Stimulated activated effector memory CD8-positive, alpha-beta T cell treated with anti-CD3 and anti-CD28 coated beads, Interleukin-12 subunit alpha, Interleukin-12 subunit beta, amount 100 ng/mL, for 72 hours (primary cell): ENCODE data around the gene LRRC37A.
A peak's percentile ranks its signal among the peaks of the same experiment; 100 is the strongest.
"Not testable (repeated sequence)": the region's sequence is repeated elsewhere in the genome, so short reads cannot be mapped to it uniquely, and the experiment has no call there.

Source experiments
- ATAC-seq: fragments of 150-1000 bp; cut with Tn5 transposase; 2 replicates; pipeline ENCODE4 v1.10.0; 2021
- DNase-seq, 2 donors: peaks; one replicate each; pipeline ENCODE4 v3.0.0; 2021 to 2022; ENCODE audit warnings: low spot score in 2 of 2
- H3K27ac Mint-ChIP-seq: one replicate; pipeline ENCODE4 v1.8.0; 2022; ENCODE audit warnings: mild to moderate bottlenecking, mixed read lengths
- H3K36me3 Mint-ChIP-seq: one replicate; pipeline ENCODE4 v1.8.0; 2022; ENCODE audit warnings: mild to moderate bottlenecking, mixed read lengths
- H3K4me1 Mint-ChIP-seq: one replicate; pipeline ENCODE4 v1.8.0; 2022; ENCODE audit warnings: mixed read lengths
- H3K4me3 Mint-ChIP-seq: one replicate; pipeline ENCODE4 v1.8.0; 2022; ENCODE audit warnings: mild to moderate bottlenecking, mixed read lengths
- H3K9me3 Mint-ChIP-seq: one replicate; pipeline ENCODE4 v1.8.0; 2022; ENCODE audit warnings: mixed read lengths

LRRC37A gene

GRCh38 chr17:46294831-46295230 is at the start of gene LRRC37A:
Gene LRRC37A (plus strand): TSS chr17:46295131. CDS start chr17:46295134, 3 bp downstream.
- H3K27ac Mint-ChIP-seq, H3K9me3 Mint-ChIP-seq, H3K4me3 Mint-ChIP-seq, ATAC-seq, H3K36me3 Mint-ChIP-seq, DNase-seq, H3K4me1 Mint-ChIP-seq: not testable (repeated sequence)

GRCh38 chr17:46249153-46249552 is 45.8 kb upstream of the LRRC37A start:
- H3K4me1 Mint-ChIP-seq, DNase-seq, H3K9me3 Mint-ChIP-seq, ATAC-seq, H3K4me3 Mint-ChIP-seq, H3K27ac Mint-ChIP-seq: not testable (repeated sequence)
- peaks cover 27% of the 10 kb centered on the region for H3K36me3 Mint-ChIP-seq

DNA sequence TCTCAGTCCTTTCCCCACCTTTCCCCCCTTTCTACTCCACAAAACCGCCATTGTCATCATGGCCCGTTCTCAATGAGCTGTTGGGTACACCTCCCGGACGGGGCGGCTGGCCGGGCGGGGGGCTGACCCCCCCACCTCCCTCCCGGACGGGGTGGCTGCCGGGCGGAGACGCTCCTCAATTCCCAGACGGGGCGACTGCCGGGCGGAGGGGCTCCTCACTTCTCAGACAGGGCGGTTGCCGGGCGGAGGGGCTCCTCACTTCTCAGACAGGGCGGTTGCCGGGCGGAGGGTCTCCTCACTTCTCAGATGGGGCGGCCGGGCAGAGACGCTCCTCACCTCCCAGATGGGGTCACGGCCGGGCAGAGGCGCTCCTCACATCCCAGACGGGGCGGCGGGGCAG is 42.1 kb upstream of the LRRC37A start:
- not testable (repeated sequence) for H3K9me3 Mint-ChIP-seq, H3K4me3 Mint-ChIP-seq, DNase-seq, ATAC-seq, H3K4me1 Mint-ChIP-seq, H3K27ac Mint-ChIP-seq
- H3K36me3 Mint-ChIP-seq, result peaks cover 21% of the 10 kb centered on the region

DNA sequence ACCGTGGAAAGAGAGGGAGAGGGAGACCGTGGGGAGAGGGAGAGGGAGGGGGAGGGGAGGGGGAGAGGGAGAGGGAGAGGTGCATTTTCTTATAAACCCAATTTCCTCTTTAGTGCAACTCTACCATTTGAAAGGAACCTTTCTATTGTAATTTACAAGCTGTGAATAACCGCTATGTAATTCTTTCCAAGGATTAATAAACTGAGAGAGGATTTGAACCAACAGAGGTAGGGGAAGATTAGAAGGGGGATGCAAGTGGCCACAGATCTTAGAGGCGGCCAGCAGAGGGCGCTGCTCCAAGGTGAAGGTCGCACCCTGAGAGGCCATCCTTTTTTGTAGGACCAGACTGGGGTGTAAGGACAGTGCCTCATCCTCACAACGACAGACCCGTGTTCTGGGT is 41.2 kb upstream of the LRRC37A start:
- not testable (repeated sequence) for H3K4me1 Mint-ChIP-seq, H3K9me3 Mint-ChIP-seq, H3K4me3 Mint-ChIP-seq, H3K27ac Mint-ChIP-seq
- ATAC-seq, result peak; percentile 96
- peaks cover 14% of the 10 kb centered on the region for H3K36me3 Mint-ChIP-seq
- DNase-seq, result peak; percentile 82 to 94

- DNase-seq, H3K4me3 Mint-ChIP-seq, ATAC-seq, H3K4me1 Mint-ChIP-seq, H3K9me3 Mint-ChIP-seq, H3K27ac Mint-ChIP-seq: not testable (repeated sequence)
- peaks cover 12% of the 10 kb centered on the region for H3K36me3 Mint-ChIP-seq
Measured at GRCh38 chr17:46254215-46254614, 40.7 kb upstream of the LRRC37A start.

GRCh38 chr17:46256369-46256768 is 38.6 kb upstream of the LRRC37A start:
- not testable (repeated sequence) for H3K36me3 Mint-ChIP-seq, DNase-seq, H3K27ac Mint-ChIP-seq, H3K4me3 Mint-ChIP-seq, H3K9me3 Mint-ChIP-seq
- ATAC-seq, result peak; percentile 66
- H3K4me1 Mint-ChIP-seq, result peaks cover 11% of the 10 kb centered on the region

DNA sequence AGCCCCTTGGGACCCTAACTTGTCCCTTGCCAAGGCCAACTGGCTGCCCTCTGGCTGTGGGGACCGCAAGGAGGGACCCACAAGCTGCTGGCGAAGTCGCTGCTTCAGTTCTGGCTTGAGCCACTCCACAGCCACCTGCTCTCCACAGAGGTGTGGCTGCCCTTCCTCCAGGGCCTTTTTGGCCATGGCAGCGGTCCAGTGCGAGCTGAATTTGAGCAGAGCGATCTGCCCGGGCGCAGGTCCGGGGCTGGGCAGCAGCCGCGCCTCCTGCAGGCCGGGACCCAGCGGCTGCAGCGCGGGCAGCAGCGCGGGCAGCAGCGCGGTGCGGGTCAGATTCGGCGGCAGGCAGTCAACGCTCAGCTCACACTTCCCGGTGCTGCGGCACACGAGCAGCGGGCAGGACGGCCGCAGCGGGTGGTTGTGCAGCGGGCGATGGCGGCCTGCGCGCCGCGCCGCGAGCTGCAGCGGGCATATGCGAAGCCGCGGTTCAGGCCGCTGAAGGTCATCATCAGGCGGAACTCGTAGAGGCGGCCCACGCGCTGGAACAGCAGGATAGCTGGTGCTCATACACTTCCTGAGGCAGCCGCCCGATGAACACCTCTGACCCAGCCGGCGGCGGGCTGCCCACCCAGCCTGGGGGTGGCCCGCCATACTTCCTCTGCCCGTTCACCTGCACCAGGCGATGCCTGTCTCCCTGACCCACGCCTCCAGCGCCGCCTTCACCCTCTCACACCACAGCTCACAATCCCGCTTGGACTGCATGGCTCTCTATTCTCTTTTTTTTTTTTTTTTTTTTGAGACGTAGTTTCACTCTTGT is 34.9 kb upstream of the LRRC37A start:
- Mint-ChIP-seq H3K4me1 (peaks cover 23% of the 10 kb centered on the region), H3K4me3 (peak overlapping the region; percentile 71)
- DNase-seq, result peak in 1 of 2 donors; percentile 70
- not testable (repeated sequence) for H3K36me3 Mint-ChIP-seq, H3K9me3 Mint-ChIP-seq, H3K27ac Mint-ChIP-seq
- peak; percentile 65 for ATAC-seq

GRCh38 chr17:46262271-46262670 is 32.7 kb upstream of the LRRC37A start:
- Mint-ChIP-seq H3K9me3 (no peaks in the 10 kb centered on the region), H3K36me3 (peaks cover 17% of the 10 kb centered on the region), H3K4me1 (peaks cover 35% of the 10 kb centered on the region), H3K27ac (no peak overlapping the region), H3K4me3 (no peak overlapping the region)
- ATAC-seq (no peak), DNase-seq (no peak)

DNA sequence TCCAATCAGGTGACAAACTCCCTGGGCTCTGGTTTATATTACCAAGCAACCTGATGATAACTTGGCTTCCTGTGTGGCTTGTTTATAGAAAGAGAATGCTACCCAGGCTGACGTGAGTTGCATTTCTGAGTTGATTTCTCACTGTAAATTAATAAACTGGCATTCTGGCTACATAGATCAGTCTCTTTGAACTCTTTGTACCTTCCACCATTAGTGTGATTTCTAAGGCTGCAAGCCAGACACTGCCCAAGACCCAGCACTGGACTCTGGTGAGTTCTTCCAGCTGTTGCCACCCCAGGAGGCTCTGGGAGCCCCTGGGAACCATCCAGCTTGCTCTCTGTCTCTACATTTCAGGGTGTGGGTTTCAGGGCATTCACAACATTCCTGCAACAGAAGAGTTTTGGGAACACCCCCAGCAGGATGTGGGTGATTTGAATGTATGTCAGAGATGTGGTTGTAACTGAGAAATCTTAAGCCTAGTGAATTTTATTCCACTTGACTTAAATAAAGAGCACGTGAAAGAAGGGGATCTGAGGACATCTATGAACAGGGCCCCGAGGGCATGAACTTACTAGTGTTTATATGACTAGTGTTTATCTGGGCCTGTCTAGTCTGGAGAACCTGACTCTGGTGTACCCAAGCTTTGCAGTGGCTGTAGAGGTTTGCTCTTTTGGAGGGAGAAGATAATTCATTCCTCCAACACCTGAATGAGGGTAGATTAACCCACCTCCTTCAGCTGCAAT is 30.3 kb upstream of the LRRC37A start:
- Mint-ChIP-seq H3K4me1 (peaks cover 47% of the 10 kb centered on the region), H3K9me3 (no peaks in the 10 kb centered on the region), H3K4me3 (peak overlapping the region; percentile 84), H3K36me3 (peaks cover 17% of the 10 kb centered on the region), H3K27ac (peak overlapping the region; percentile 82)
- DNase-seq, result no peak
- peak; percentile 31 for ATAC-seq

- ATAC-seq, H3K9me3 Mint-ChIP-seq, H3K36me3 Mint-ChIP-seq: not testable (repeated sequence)
- H3K27ac Mint-ChIP-seq, result peak overlapping the region; percentile 69
- peaks cover 41% of the 10 kb centered on the region for H3K4me1 Mint-ChIP-seq
- peak overlapping the region; percentile 84 for H3K4me3 Mint-ChIP-seq
- peak in 1 of 2 donors; percentile 82 for DNase-seq
Measured at GRCh38 chr17:46266063-46266655, 28.8 kb upstream of the LRRC37A start.

DNA sequence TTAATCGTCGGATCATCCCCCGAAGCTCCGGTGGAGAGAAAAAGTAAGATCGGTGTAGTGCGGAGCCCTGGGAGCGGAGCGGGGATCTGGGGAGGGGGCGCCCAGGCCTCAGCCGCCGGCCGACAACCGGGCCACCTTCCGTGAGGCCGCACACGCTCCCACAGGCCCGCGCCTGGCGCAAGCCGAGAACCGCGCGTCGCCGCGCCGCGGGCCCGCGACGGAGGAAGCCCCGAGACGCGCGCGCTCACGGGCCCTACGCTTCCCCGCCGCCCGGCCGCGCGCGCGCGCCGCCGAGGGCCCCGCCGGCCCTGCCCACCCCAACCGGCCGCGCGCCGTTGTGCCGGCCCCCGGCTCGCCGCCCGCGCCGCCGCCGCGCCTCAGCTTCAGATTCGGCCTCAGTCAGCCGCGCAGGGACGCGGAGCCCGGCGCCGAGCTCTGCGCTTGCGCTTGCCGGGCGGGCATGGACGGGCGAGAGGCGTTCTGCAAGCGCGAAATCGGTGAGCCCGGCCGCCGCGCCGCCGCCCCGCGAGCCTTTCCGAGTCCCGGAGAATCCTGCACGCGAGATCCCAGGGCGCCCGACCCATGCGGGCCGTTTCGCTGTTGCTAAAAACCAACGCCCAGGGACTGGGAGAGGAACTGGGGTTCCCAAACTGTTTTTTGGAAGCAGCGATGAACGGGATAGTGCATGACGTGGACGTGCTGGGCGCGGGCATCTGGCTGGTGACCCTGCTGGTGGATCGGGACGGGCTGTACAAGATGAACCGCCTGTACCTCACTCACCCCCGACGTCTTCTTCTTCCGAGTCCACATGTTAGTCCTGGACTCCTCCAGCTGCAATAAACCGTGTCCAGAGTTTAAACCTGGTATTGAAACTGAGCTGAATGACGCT is 28.0 kb upstream of the LRRC37A start:
- H3K4me3 Mint-ChIP-seq, result peak overlapping the region; percentile 84
- no peaks in the 10 kb centered on the region for H3K9me3 Mint-ChIP-seq
- peaks cover 41% of the 10 kb centered on the region for H3K4me1 Mint-ChIP-seq
- peak; percentile 76 to 86 for DNase-seq
- peak; percentile 91 for ATAC-seq
- peak overlapping the region; percentile 75 for H3K27ac Mint-ChIP-seq
- H3K36me3 Mint-ChIP-seq, result peaks cover 7% of the 10 kb centered on the region

DNA sequence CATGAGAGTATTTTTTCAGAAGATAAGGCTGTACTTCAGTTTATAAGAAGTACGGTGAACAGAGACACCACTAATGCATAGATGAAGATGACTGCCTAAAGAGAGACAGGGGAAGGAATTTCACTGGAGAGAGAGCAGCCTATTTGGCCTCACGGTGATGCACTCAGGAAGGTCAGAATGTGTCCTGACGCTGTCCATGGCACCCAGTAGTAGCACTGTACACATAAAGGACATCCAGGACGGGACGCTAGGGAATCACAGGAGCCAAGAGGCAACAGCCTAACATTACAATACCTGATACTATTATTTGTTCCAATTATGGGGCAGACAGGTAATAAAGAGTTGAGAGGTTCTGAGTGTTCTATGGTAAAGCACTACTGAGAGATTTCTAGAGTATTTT is 24.9 kb upstream of the LRRC37A start:
- peaks cover 7% of the 10 kb centered on the region for H3K36me3 Mint-ChIP-seq
- H3K4me3 Mint-ChIP-seq, result no peak overlapping the region
- ATAC-seq (no peak), DNase-seq (peak in 1 of 2 donors; percentile 47)
- H3K4me1 Mint-ChIP-seq, result peaks cover 29% of the 10 kb centered on the region
- H3K27ac Mint-ChIP-seq, result no peak overlapping the region
- no peaks in the 10 kb centered on the region for H3K9me3 Mint-ChIP-seq

DNA sequence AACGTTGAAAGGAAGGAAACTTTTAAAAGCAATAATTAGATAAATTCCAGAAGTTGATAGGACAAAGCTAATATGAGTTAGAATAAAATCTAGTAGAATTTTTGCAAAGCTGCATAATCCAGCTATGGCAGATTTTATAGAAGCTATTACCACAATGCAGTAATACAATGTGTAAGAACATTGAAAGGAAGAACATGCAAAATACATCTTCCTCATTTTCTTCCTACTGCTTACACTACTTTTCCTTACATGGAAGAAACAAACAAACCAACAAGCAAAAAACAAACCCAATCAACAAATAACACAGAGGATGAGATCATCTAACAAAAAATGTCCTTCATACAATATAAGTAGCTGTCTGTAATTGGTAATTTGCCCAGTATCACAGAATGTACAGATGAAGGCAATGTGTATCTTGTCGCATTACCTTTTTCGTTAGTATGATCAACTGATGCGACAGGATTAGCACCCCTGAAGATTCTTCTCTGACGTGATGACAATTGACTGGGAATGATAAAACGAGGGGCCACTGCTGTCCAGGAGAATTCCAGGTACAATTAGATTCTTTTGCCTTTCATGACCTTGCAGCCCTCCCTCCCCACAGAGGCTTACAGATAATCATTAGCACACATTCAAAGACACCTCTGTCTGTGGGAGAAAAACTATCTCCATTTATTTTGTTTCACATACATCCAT is 21.2 kb upstream of the LRRC37A start:
- Mint-ChIP-seq H3K4me1 (peaks cover 11% of the 10 kb centered on the region), H3K36me3 (peaks cover 9% of the 10 kb centered on the region), H3K9me3 (no peaks in the 10 kb centered on the region), H3K4me3 (no peak overlapping the region), H3K27ac (no peak overlapping the region)
- no peak for ATAC-seq
- peak in 1 of 2 donors; percentile 29 for DNase-seq

- ATAC-seq (no peak), DNase-seq (no peak)
- Mint-ChIP-seq H3K27ac (no peak overlapping the region), H3K4me1 (peaks cover 11% of the 10 kb centered on the region), H3K9me3 (no peaks in the 10 kb centered on the region), H3K36me3 (peaks cover 13% of the 10 kb centered on the region), H3K4me3 (no peak overlapping the region)
Measured at GRCh38 chr17:46274238-46274637, 20.7 kb upstream of the LRRC37A start.
